Transverse colon (tissue), 4 donors: ENCODE data around the gene PALLD. TPM values are rescaled to one million over a fixed set of nuclear protein-coding genes. Genes with fewer than 3 reads are reported as not detected.

ENCODE experiments used
- DNase-seq: peaks from one replicate; pipeline ENCODE4 v3.0.0-alpha.2; 2019
- H3K27ac ChIP-seq, 4 donors: fragments of 200-600 bp; sonication (generic); 2 replicates each; pipeline ENCODE4 v1.5.1; 2016 to 2018; ENCODE audit warnings: inconsistent platforms in 4 of 4
- H3K27me3 ChIP-seq: fragments of 200-600 bp; sonication (generic); 2 replicates; pipeline ENCODE4 v1.5.1; 2017; ENCODE audit warnings: inconsistent platforms
- H3K36me3 ChIP-seq, 4 donors: fragments of 200-600 bp; sonication (generic); 2 replicates each; pipeline ENCODE4 v1.5.1; 2017 to 2019; ENCODE audit warnings: inconsistent platforms in 4 of 4
- H3K4me1 ChIP-seq, 4 donors: fragments of 200-600 bp; sonication (generic); 2 replicates each; pipeline ENCODE4 v1.5.1; 2017 to 2020; ENCODE audit warnings: inconsistent platforms in 4 of 4
- H3K4me3 ChIP-seq, 4 donors: fragments of 200-600 bp; sonication (generic); 1 replicate in 1 of 4; 2 replicates in 3 of 4; pipeline versions ENCODE4 v1.5.1 to v1.6.1; 2017 to 2019; ENCODE audit warnings: inconsistent platforms in 4 of 4
- H3K9me3 ChIP-seq, 2 donors: fragments of 200-600 bp; sonication (generic); 2 replicates each; pipeline ENCODE4 v1.5.1; 2017 to 2019; ENCODE audit warnings: inconsistent platforms in 2 of 2
- CTCF ChIP-seq, 5 experiments: fragments of 200-600 bp in 3 of 5; fragments of 450-650 bp in 2 of 5; sonication (generic) in 3 of 5; IDR thresholded peaks; 1 replicate in 2 of 5; 2 replicates in 3 of 5; pipeline ENCODE4 v1.5.1; 2016 to 2017; ENCODE audit warnings: antibody characterized with exemption in 5 of 5, inconsistent platforms in 3 of 5, mild to moderate bottlenecking in 2 of 5, moderate library complexity in 1 of 5
- EP300 ChIP-seq: sonication (generic); formaldehyde crosslinking; IDR thresholded peaks from one replicate; pipeline ENCODE4 v1.6.1; 2017; ENCODE audit warnings: antibody characterized with exemption, low read depth
- POLR2A ChIP-seq: fragments of 450-650 bp; IDR thresholded peaks from one replicate; pipeline ENCODE4 v1.6.1; 2016; ENCODE audit warnings: antibody characterized with exemption, mild to moderate bottlenecking, moderate library complexity
- POLR2AphosphoS5 ChIP-seq, 3 donors: sonication (generic); formaldehyde crosslinking; IDR thresholded peaks; one replicate each; pipeline ENCODE4 v1.6.1; 2016; ENCODE audit warnings: antibody characterized with exemption in 3 of 3
- WGBS, 2 donors: methylation state at CpG; one replicate each; pipeline ENCODE4 v1.1.5; 2018; ENCODE audit warnings: low coverage in 1 of 2; 5-methylcytosine and 5-hydroxymethylcytosine counted together
- in situ Hi-C, 4 donors: fragments of 200-750 bp; cut with MboI; loops; one replicate each; pipeline versions ENCODE4 v1.15.0 to v1.15.1; 2017; ENCODE audit warnings: low sequenced_read_pairs in 3 of 4, low pct_ligation_motif_present in 1 of 4, low pct_unique_long_range_greater_than_20kb in 1 of 4
- intact Hi-C: fragments of 100-400 bp; cut with DNase I; formaldehyde crosslinking; loops from one replicate; pipeline ENCODE4 v1.15.1; 2023; ENCODE audit warnings: low total_unique reads
- total RNA-seq, 4 donors: library from RNA; depleted of rRNA; stranded (reverse); fragments of >200 nt; gene quantifications; one replicate each; pipeline ENCODE4 v1.1.0, GENCODE V29; 2016

Gene PALLD
- total RNA-seq, 4 donors from 2014 or later, result 230 to 309 (median 278) TPM

- Histone ChIP-seq H3K4me3 (no peak overlapping the region), H3K36me3 (no peaks in the 10 kb centered on the region), H3K9me3 (no peaks in the 10 kb centered on the region), H3K27ac (no peak overlapping the region), H3K27me3 (no peaks in the 10 kb centered on the region), H3K4me1 (peaks cover 5 to 36% (median 14%) of the 10 kb centered on the region in 4 donors)
- no peak for DNase-seq
- intact Hi-C loops, result no loop called here
- WGBS, 2 donors, result 66% methylated on average over 3 of the region's 3 CpGs; no CpG with 5 or more reads in 1 of the 2 donors
- no peak for TF ChIP-seq POLR2AphosphoS5 (IDR thresholded peaks at IDR 0.05)
- no peak for TF ChIP-seq POLR2A
- TF ChIP-seq EP300, result no peak
- TF ChIP-seq CTCF (IDR thresholded peaks at IDR 0.05), result no peak
- in situ Hi-C loops, result no loop called here
Measured at GRCh38 chr4:168667376-168667775, 170.5 kb downstream of the PALLD start.

- H3K9me3 ChIP-seq, result no peaks in the 10 kb centered on the region
- intact Hi-C loops, result no loop called here
- WGBS, 2 donors, result 82 to 100% methylated on average over 2 of the region's 2 CpGs
- no peak overlapping the region for H3K27ac ChIP-seq
- H3K4me1 ChIP-seq, result peaks cover 5 to 31% (median 12%) of the 10 kb centered on the region in 4 donors
- H3K36me3 ChIP-seq, result no peaks in the 10 kb centered on the region
- H3K4me3 ChIP-seq, result no peak overlapping the region
- no peak for DNase-seq
- no peaks in the 10 kb centered on the region for H3K27me3 ChIP-seq
- in situ Hi-C loops, result no loop called here
- TF ChIP-seq POLR2A (no peak), CTCF (IDR thresholded peaks at IDR 0.05) (no peak)
Measured at GRCh38 chr4:168667921-168668320, 171.1 kb downstream of the PALLD start.

- WGBS, 2 donors, result 85 to 88% methylated on average over 11 of the region's 11 CpGs
- TF ChIP-seq POLR2A (no peak), EP300 (no peak), POLR2AphosphoS5 (IDR thresholded peaks at IDR 0.05) (no peak)
- intact Hi-C loops, result no loop called here
- Histone ChIP-seq H3K4me3 (no peak overlapping the region), H3K4me1 (peaks cover 0 to 8% (median 0%) of the 10 kb centered on the region in 4 donors), H3K27me3 (no peaks in the 10 kb centered on the region), H3K27ac (no peak overlapping the region), H3K36me3 (no peaks in the 10 kb centered on the region), H3K9me3 (no peaks in the 10 kb centered on the region)
- no peak for DNase-seq
- in situ Hi-C loops, result no loop called here
Measured at GRCh38 chr4:168673476-168673875, 176.6 kb downstream of the PALLD start.

GRCh38 chr4:168674077-168674747, 177.4 kb downstream of the PALLD start:
- H3K36me3 ChIP-seq, result no peaks in the 10 kb centered on the region
- H3K4me1 ChIP-seq, result peaks cover 0 to 8% (median 0%) of the 10 kb centered on the region in 4 donors
- H3K27me3 ChIP-seq, result no peaks in the 10 kb centered on the region
- no peak for DNase-seq
- no peaks in the 10 kb centered on the region for H3K9me3 ChIP-seq
- intact Hi-C loops, result no loop called here
- no peak overlapping the region for H3K27ac ChIP-seq
- TF ChIP-seq EP300 (no peak), POLR2AphosphoS5 (IDR thresholded peaks at IDR 0.05) (no peak), POLR2A (no peak), CTCF (IDR thresholded peaks at IDR 0.05) (no peak)
- H3K4me3 ChIP-seq, result no peak overlapping the region
- in situ Hi-C loops, result no loop called here
- 49 to 70% methylated on average over 2 to 6 of the region's 6 CpGs for WGBS, 2 donors

GRCh38 chr4:168674866-168675265, 178.0 kb downstream of the PALLD start:
- in situ Hi-C loops, result no loop called here
- no peaks in the 10 kb centered on the region for H3K9me3 ChIP-seq
- H3K36me3 ChIP-seq, result no peaks in the 10 kb centered on the region
- DNase-seq, result no peak
- peaks cover 0 to 8% (median 0%) of the 10 kb centered on the region in 4 donors for H3K4me1 ChIP-seq
- no peaks in the 10 kb centered on the region for H3K27me3 ChIP-seq
- no peak overlapping the region for H3K4me3 ChIP-seq
- intact Hi-C loops, result no loop called here
- no peak for TF ChIP-seq CTCF (IDR thresholded peaks at IDR 0.05)
- no peak for TF ChIP-seq EP300
- no peak for TF ChIP-seq POLR2AphosphoS5 (IDR thresholded peaks at IDR 0.05)
- no peak for TF ChIP-seq POLR2A
- H3K27ac ChIP-seq, result no peak overlapping the region
- WGBS, 2 donors, result 43 to 72% methylated on average over 3 of the region's 3 CpGs
